MM.1S (cell line): ENCODE data around the gene ATP13A3.
A peak's percentile ranks its signal among the peaks of the same experiment; 100 is the strongest.

ENCODE experiments used
- DNase-seq: peaks from one replicate; pipeline ENCODE4 v3.0.0-alpha.2; 2015
- H2AFZ ChIP-seq: fragments of 300-600 bp; sonication (generic); 2 replicates; pipeline ENCODE4 v1.6.0; 2016; ENCODE audit warnings: antibody characterized with exemption, low read length
- H3F3A ChIP-seq: fragments of 300-600 bp; sonication (generic); 2 replicates; pipeline ENCODE4 v1.6.1; 2016; ENCODE audit warnings: mild to moderate bottlenecking, antibody characterized with exemption, low read length, moderate library complexity, mixed read lengths; ENCODE audit not compliant: insufficient read depth
- H3K27ac ChIP-seq: fragments of 300-600 bp; sonication (generic); 2 replicates; pipeline ENCODE4 v1.5.1; 2016; ENCODE audit warnings: mild to moderate bottlenecking, low read length
- H3K27me3 ChIP-seq: fragments of 300-600 bp; sonication (generic); replicated peaks from 2 replicates; pipeline ENCODE4 v1.6.0; 2016; ENCODE audit warnings: low read length; ENCODE audit not compliant: insufficient read depth
- H3K36me3 ChIP-seq: fragments of 300-600 bp; sonication (generic); replicated peaks from 2 replicates; pipeline ENCODE4 v1.6.1; 2016; ENCODE audit warnings: mild to moderate bottlenecking, low read length, mixed read lengths; ENCODE audit not compliant: insufficient read depth
- H3K4me1 ChIP-seq: fragments of 300-600 bp; sonication (generic); 2 replicates; pipeline ENCODE4 v1.6.1; 2016; ENCODE audit warnings: low read length, mixed read lengths
- H3K4me2 ChIP-seq: fragments of 300-600 bp; sonication (generic); 2 replicates; pipeline ENCODE4 v1.6.0; 2016; ENCODE audit warnings: low read depth, low read length
- H3K4me3 ChIP-seq: fragments of 300-600 bp; sonication (generic); 2 replicates; pipeline ENCODE4 v1.5.1; 2016; ENCODE audit warnings: low read length, mixed read lengths
- H3K79me2 ChIP-seq: fragments of 300-600 bp; sonication (generic); 2 replicates; pipeline ENCODE4 v1.6.1; 2016; ENCODE audit warnings: mixed run types, low read length, mixed read lengths
- H3K9ac ChIP-seq: fragments of 300-600 bp; sonication (generic); 2 replicates; pipeline ENCODE4 v1.6.1; 2016; ENCODE audit warnings: low read length, mixed read lengths
- H3K9me2 ChIP-seq: fragments of 300-600 bp; sonication (generic); replicated peaks from 2 replicates; pipeline ENCODE4 v1.6.1; 2016; ENCODE audit warnings: mild to moderate bottlenecking, low read length, mixed read lengths; ENCODE audit not compliant: insufficient read depth
- H3K9me3 ChIP-seq: fragments of 300-600 bp; sonication (generic); replicated peaks from 2 replicates; pipeline ENCODE4 v1.6.1; 2016; ENCODE audit warnings: mild to moderate bottlenecking, low read length, mixed read lengths; ENCODE audit not compliant: insufficient read depth
- H4K20me1 ChIP-seq: fragments of 300-600 bp; sonication (generic); 2 replicates; pipeline ENCODE4 v1.6.1; 2016; ENCODE audit warnings: mild to moderate bottlenecking, low read length, moderate library complexity, mixed read lengths; ENCODE audit not compliant: insufficient read depth
- EZH2 ChIP-seq: fragments of 300-600 bp; sonication (generic); optimal IDR thresholded peaks from 2 replicates; pipeline ENCODE3; 2017; ENCODE audit warnings: low read depth, mild to moderate bottlenecking, antibody characterized with exemption, low read length, mixed read lengths
- EZH2phosphoT487 ChIP-seq: fragments of 300-600 bp; sonication (generic); IDR thresholded peaks from 2 replicates; pipeline ENCODE4 v1.6.1; 2018; ENCODE audit warnings: antibody characterized with exemption, low read length
- TF ChIP-seq, protein P1 (sequence below): fragments of 300-600 bp; sonication (generic); IDR thresholded peaks from 2 replicates; pipeline ENCODE4 v1.5.1; 2016; ENCODE audit warnings: antibody characterized with exemption, low read length, mixed read lengths

ATP13A3 gene

GRCh38 chr3:194475138-194475932 lies 11.5 kb downstream of the ATP13A3 start:
- Histone ChIP-seq H3K36me3 (no peaks in the 10 kb centered on the region; the same call in none of the 2 replicates), H3K9me2 (no peaks in the 10 kb centered on the region), H3K4me2 (no peak overlapping the region), H2AFZ (no peak overlapping the region), H3F3A (no peaks in the 10 kb centered on the region), H3K4me3 (no peak overlapping the region), H3K9me3 (no peaks in the 10 kb centered on the region), H3K27me3 (no peaks in the 10 kb centered on the region), H3K9ac (no peak overlapping the region), H3K79me2 (peaks cover 97% of the 10 kb centered on the region), H3K4me1 (no peaks in the 10 kb centered on the region), H4K20me1 (peaks cover 17% of the 10 kb centered on the region; the same call in 1 of the 2 replicates), H3K27ac (no peak overlapping the region)
- no peak for DNase-seq
- TF ChIP-seq, protein P1, sequence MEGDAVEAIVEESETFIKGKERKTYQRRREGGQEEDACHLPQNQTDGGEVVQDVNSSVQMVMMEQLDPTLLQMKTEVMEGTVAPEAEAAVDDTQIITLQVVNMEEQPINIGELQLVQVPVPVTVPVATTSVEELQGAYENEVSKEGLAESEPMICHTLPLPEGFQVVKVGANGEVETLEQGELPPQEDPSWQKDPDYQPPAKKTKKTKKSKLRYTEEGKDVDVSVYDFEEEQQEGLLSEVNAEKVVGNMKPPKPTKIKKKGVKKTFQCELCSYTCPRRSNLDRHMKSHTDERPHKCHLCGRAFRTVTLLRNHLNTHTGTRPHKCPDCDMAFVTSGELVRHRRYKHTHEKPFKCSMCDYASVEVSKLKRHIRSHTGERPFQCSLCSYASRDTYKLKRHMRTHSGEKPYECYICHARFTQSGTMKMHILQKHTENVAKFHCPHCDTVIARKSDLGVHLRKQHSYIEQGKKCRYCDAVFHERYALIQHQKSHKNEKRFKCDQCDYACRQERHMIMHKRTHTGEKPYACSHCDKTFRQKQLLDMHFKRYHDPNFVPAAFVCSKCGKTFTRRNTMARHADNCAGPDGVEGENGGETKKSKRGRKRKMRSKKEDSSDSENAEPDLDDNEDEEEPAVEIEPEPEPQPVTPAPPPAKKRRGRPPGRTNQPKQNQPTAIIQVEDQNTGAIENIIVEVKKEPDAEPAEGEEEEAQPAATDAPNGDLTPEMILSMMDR, result no peak

DNA sequence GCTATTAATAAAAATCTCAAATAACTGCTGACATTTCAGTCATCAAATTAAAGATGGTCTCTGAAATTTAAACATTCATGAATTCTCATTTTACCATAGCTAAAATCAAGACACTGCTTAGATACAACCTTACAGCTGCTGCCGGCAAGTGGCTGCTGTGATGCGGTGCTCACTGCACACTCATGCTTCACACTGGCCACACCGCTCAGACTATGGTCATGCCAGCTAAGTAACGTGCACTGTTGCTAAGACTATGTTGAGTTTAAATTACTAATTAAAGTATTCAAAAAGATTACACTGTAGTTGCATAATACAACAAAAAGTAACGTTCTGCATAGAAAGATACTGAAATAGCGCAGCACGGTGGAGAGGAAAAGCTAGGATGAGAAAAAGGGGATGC lies 12.1 kb downstream of the ATP13A3 start:
- no peak overlapping the region for H3K4me2 ChIP-seq
- H3K27ac ChIP-seq, result no peak overlapping the region
- no peaks in the 10 kb centered on the region; the same call in none of the 2 replicates for H3K36me3 ChIP-seq
- no peaks in the 10 kb centered on the region for H3K27me3 ChIP-seq
- H3K9ac ChIP-seq, result no peak overlapping the region
- no peaks in the 10 kb centered on the region for H3K4me1 ChIP-seq
- no peak overlapping the region for H2AFZ ChIP-seq
- peaks cover 22% of the 10 kb centered on the region; the same call in 1 of the 2 replicates for H4K20me1 ChIP-seq
- H3F3A ChIP-seq, result no peaks in the 10 kb centered on the region
- DNase-seq, result no peak
- H3K79me2 ChIP-seq, result peaks cover 97% of the 10 kb centered on the region
- no peak overlapping the region for H3K4me3 ChIP-seq
- TF ChIP-seq EZH2phosphoT487 (no peak), EZH2 (no peak)
- TF ChIP-seq, protein P1, result no peak
- H3K9me3 ChIP-seq, result no peaks in the 10 kb centered on the region
- H3K9me2 ChIP-seq, result no peaks in the 10 kb centered on the region

DNA sequence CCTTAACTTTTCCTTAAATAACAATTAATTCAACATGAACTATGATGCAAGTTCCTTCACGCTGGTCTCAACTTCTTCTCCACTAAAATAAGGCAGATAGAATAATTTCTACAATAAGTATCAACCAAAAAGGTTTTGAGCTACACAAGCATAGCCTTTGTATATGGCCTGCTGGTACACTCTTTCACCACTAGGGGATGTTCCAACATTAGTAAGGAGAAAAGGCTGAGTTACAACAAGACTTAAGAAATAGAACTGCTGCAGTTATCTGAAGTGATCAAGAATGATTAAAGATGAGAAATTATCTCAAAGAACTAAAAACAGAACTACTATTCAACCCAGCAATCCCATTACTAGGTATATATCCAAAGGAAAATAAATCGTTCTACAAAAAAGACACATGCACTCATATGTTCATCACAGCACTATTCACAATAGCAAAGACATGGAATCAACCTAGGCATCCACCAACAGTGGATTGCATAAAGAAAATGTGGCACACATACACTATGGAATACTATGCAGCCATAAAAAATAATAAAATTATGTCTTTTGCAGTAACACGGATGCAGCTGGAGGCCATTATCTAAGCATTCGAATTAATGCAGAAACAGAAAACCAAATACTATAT lies 14.4 kb downstream of the ATP13A3 start:
- TF ChIP-seq, protein P1, result peak; percentile 97
- TF ChIP-seq EZH2, result no peak
- peaks cover 99% of the 10 kb centered on the region for H3K79me2 ChIP-seq
- peaks cover 17% of the 10 kb centered on the region; the same call in 1 of the 2 replicates for H4K20me1 ChIP-seq

More for the DNA sequence above, 14.4 kb downstream of the ATP13A3 start:
- Histone ChIP-seq H3F3A (no peaks in the 10 kb centered on the region), H3K9ac (no peak overlapping the region), H3K27me3 (no peaks in the 10 kb centered on the region), H3K9me2 (no peaks in the 10 kb centered on the region), H3K4me2 (no peak overlapping the region), H3K27ac (no peak overlapping the region), H2AFZ (no peak overlapping the region), H3K4me1 (no peaks in the 10 kb centered on the region), H3K4me3 (no peak overlapping the region), H3K36me3 (no peaks in the 10 kb centered on the region), H3K9me3 (no peaks in the 10 kb centered on the region)
- peak; percentile 83 for DNase-seq
